Measurements from ENCODE around the gene RIPOR3. TPM values are rescaled to one million over a fixed set of nuclear protein-coding genes. Genes with fewer than 3 reads are reported as not detected.

The RIPOR3 gene
- total and polyA plus RNA-seq, 4 donors = 5.6 to 90.3 (median 16.3) TPM

DNA sequence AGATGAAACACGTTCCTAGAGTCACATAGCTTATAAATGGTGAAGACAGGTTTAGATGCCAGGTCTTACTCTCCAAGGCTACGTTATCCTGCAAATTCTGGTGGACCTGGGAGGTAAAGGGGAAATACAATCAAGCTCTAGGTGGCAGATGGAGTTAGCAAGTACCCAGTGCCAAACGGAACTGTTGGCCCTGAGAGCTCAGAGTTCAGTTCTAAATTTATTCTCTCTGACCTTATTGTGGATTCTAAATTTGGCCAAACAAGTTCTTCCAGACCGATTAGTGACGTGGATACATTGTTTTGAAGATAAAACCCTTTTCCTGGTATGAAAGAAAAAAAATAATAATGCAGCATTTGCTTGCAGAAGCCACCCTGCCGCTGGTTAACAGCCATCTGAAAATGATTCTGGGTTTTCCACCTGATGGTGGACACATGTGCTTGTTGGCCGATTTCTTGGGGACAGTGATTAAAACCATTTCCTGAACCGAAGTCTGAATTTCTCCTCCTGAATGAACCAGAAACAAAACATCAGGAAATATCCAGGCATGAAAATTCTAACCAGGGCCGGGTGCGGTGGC, 32.5 kb downstream of the RIPOR3 start (continued):
- TF ChIP-seq, protein P1, sequence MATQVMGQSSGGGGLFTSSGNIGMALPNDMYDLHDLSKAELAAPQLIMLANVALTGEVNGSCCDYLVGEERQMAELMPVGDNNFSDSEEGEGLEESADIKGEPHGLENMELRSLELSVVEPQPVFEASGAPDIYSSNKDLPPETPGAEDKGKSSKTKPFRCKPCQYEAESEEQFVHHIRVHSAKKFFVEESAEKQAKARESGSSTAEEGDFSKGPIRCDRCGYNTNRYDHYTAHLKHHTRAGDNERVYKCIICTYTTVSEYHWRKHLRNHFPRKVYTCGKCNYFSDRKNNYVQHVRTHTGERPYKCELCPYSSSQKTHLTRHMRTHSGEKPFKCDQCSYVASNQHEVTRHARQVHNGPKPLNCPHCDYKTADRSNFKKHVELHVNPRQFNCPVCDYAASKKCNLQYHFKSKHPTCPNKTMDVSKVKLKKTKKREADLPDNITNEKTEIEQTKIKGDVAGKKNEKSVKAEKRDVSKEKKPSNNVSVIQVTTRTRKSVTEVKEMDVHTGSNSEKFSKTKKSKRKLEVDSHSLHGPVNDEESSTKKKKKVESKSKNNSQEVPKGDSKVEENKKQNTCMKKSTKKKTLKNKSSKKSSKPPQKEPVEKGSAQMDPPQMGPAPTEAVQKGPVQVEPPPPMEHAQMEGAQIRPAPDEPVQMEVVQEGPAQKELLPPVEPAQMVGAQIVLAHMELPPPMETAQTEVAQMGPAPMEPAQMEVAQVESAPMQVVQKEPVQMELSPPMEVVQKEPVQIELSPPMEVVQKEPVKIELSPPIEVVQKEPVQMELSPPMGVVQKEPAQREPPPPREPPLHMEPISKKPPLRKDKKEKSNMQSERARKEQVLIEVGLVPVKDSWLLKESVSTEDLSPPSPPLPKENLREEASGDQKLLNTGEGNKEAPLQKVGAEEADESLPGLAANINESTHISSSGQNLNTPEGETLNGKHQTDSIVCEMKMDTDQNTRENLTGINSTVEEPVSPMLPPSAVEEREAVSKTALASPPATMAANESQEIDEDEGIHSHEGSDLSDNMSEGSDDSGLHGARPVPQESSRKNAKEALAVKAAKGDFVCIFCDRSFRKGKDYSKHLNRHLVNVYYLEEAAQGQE (IDR thresholded peaks at IDR 0.05) = peak; percentile 78
- TF ChIP-seq, protein P2, sequence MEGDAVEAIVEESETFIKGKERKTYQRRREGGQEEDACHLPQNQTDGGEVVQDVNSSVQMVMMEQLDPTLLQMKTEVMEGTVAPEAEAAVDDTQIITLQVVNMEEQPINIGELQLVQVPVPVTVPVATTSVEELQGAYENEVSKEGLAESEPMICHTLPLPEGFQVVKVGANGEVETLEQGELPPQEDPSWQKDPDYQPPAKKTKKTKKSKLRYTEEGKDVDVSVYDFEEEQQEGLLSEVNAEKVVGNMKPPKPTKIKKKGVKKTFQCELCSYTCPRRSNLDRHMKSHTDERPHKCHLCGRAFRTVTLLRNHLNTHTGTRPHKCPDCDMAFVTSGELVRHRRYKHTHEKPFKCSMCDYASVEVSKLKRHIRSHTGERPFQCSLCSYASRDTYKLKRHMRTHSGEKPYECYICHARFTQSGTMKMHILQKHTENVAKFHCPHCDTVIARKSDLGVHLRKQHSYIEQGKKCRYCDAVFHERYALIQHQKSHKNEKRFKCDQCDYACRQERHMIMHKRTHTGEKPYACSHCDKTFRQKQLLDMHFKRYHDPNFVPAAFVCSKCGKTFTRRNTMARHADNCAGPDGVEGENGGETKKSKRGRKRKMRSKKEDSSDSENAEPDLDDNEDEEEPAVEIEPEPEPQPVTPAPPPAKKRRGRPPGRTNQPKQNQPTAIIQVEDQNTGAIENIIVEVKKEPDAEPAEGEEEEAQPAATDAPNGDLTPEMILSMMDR (IDR thresholded peaks at IDR 0.05; ENCODE audit: low read depth, low read length, missing input control) = peak; percentile 20
- TF ChIP-seq FOXA1 (IDR thresholded peaks at IDR 0.05) (no peak), YY1 (IDR thresholded peaks at IDR 0.05) (peak; percentile 59), ATF3 (IDR thresholded peaks at IDR 0.05) (peak; percentile 17), GABPA (IDR thresholded peaks at IDR 0.05 in 1 of 2, conservative IDR thresholded peaks at IDR 0.05 in 1 of 2) (peak in 1 of 2 donors; percentile 25), FOXA2 (IDR thresholded peaks at IDR 0.05) (no peak), HNF4A (conservative IDR thresholded peaks at IDR 0.05) (peak; percentile 89 to 94)

- peak overlapping the region in 1 of 2 donors; percentile 18 for H3K9ac ChIP-seq (ENCODE audit: low read depth in 1 of 2, low read length in 2 of 2)
- H3K9me3 ChIP-seq (ENCODE audit: control insufficient read depth in 4 of 4, low read length in 3 of 4) = no peaks in the 10 kb centered on the region
- DNase-seq (ENCODE audit: low spot score) = no peak
- H3K4me1 ChIP-seq (ENCODE audit: control insufficient read depth in 4 of 4, insufficient read depth in 4 of 4, low read length in 3 of 4) = peaks cover 14 to 31% (median 23%) of the 10 kb centered on the region in 4 donors
- H3K27me3 ChIP-seq (ENCODE audit: control insufficient read depth in 4 of 4, insufficient read depth in 4 of 4, low read length in 3 of 4) = no peaks in the 10 kb centered on the region
- TF ChIP-seq ZBTB33 (IDR thresholded peaks at IDR 0.05) = peak; percentile 66
- peak; percentile 73 to 80 for TF ChIP-seq HNF4A (conservative IDR thresholded peaks at IDR 0.05)
- TF ChIP-seq ATF3 (IDR thresholded peaks at IDR 0.05) = peak; percentile 30
- peak; percentile 77 to 88 for TF ChIP-seq RXRA (IDR thresholded peaks at IDR 0.05)
- TF ChIP-seq JUND (IDR thresholded peaks at IDR 0.05) = peak in 1 of 2 donors; percentile 60
- TF ChIP-seq, protein P1 (IDR thresholded peaks at IDR 0.05) = peak; percentile 55
- peak in 1 of 2 donors; percentile 61 for TF ChIP-seq GABPA (IDR thresholded peaks at IDR 0.05 in 1 of 2, conservative IDR thresholded peaks at IDR 0.05 in 1 of 2)
- no peak for TF ChIP-seq YY1 (IDR thresholded peaks at IDR 0.05)
- no peak for TF ChIP-seq HNF4G (IDR thresholded peaks at IDR 0.05)
- peak; percentile 49 to 69 for TF ChIP-seq RAD21 (IDR thresholded peaks at IDR 0.05)
- TF ChIP-seq FOXA1 (IDR thresholded peaks at IDR 0.05) = peak; percentile 74
- peak; percentile 85 for TF ChIP-seq FOXA2 (IDR thresholded peaks at IDR 0.05)
- peak; percentile 77 to 84 for TF ChIP-seq EGR1 (IDR thresholded peaks at IDR 0.05; ENCODE audit: low read depth in 2 of 2)
- TF ChIP-seq, protein P3, sequence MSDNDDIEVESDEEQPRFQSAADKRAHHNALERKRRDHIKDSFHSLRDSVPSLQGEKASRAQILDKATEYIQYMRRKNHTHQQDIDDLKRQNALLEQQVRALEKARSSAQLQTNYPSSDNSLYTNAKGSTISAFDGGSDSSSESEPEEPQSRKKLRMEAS (IDR thresholded peaks at IDR 0.05) = peak; percentile 51
- peak; percentile 84 for TF ChIP-seq NR2F2 (IDR thresholded peaks at IDR 0.05)
- peak; percentile 84 for TF ChIP-seq SP1 (IDR thresholded peaks at IDR 0.05)
- TF ChIP-seq TAF1 (conservative IDR thresholded peaks at IDR 0.05) = peak; percentile 44
- TF ChIP-seq, protein P2 (IDR thresholded peaks at IDR 0.05; ENCODE audit: low read depth, low read length, missing input control) = no peak
- WGBS = 21% methylated on average over 16 of the region's 16 CpGs
- no peak overlapping the region for H3K4me3 ChIP-seq (ENCODE audit: low read depth in 1 of 3, low read length in 3 of 3)
- H3K27ac ChIP-seq (ENCODE audit: low read depth in 1 of 2, low read length in 2 of 2) = peak overlapping the region; percentile 53 to 57
- H3K36me3 ChIP-seq (ENCODE audit: control insufficient read depth in 4 of 4, insufficient read depth in 3 of 4, low read depth in 1 of 4, low read length in 3 of 4) = no peaks in the 10 kb centered on the region
These were observed 35.9 kb downstream of the RIPOR3 start for GRCh38 chr20:50655311-50655880.

Measured in liver (tissue), 9 donors.